ENCODE results near the gene DRC7.

GRCh38 chr16:57708168-57708567, 13.6 kb downstream of the DRC7 start:
- no peak for TF ChIP-seq EZH2phosphoT487 (IDR thresholded peaks at IDR 0.05; ENCODE audit: insufficient read depth, low read depth)
- no peak for TF ChIP-seq EZH2 (IDR thresholded peaks at IDR 0.05; ENCODE audit: insufficient read depth, poor library complexity, severe bottlenecking)

All from GM23248 (cell line).